GF-D8 (cell line): ENCODE data around the gene LFNG.

Source experiments
- DNase-seq: peaks from one replicate; lab custom pipeline; 2025; lab: John Stamatoyannopoulos, UW

The LFNG gene

GRCh38 chr7:2519119-2519930 lies at the start of gene LFNG:
Gene LFNG (plus strand): TSS chr7:2519774. CDS start chr7:2519862, 88 bp downstream.
- DNase-seq, result peak; percentile 77

GRCh38 chr7:2470204-2471021 lies 49.2 kb upstream of the LFNG start:
- DNase-seq, result no peak

- no peak for DNase-seq
These were observed 48.6 kb upstream of the LFNG start for GRCh38 chr7:2471022-2471329.

- no peak for DNase-seq
These were observed 48.2 kb upstream of the LFNG start for GRCh38 chr7:2471396-2471795.

- DNase-seq, result no peak
These were observed 46.8 kb upstream of the LFNG start for GRCh38 chr7:2472739-2473138.

- DNase-seq, result no peak
These were observed 45.9 kb upstream of the LFNG start for GRCh38 chr7:2473496-2474180.

- DNase-seq, result no peak
These were observed 45.4 kb upstream of the LFNG start for GRCh38 chr7:2474224-2474623.

- DNase-seq, result no peak
These were observed 44.5 kb upstream of the LFNG start for GRCh38 chr7:2474813-2475677.

GRCh38 chr7:2475678-2476015 lies 43.9 kb upstream of the LFNG start:
- no peak for DNase-seq

- DNase-seq, result no peak
These were observed 43.3 kb upstream of the LFNG start, which contains the start of gene GRIFIN for GRCh38 chr7:2476298-2476697. Gene GRIFIN (minus strand): TSS chr7:2476398. CDS start chr7:2476383, 15 bp downstream.

- no peak for DNase-seq
These were observed 42.7 kb upstream of the LFNG start for GRCh38 chr7:2476776-2477446.

- peak; percentile 76 for DNase-seq
These were observed 41.9 kb upstream of the LFNG start for GRCh38 chr7:2477447-2478398.

GRCh38 chr7:2478399-2478785 lies 41.2 kb upstream of the LFNG start:
- DNase-seq, result peak; percentile 47

- DNase-seq, result no peak
These were observed 40.8 kb upstream of the LFNG start for GRCh38 chr7:2478800-2479199.

- no peak for DNase-seq
These were observed 40.1 kb upstream of the LFNG start for GRCh38 chr7:2479276-2480069.

- no peak for DNase-seq
These were observed 39.5 kb upstream of the LFNG start for GRCh38 chr7:2480070-2480408.

- no peak for DNase-seq
These were observed 38.4 kb upstream of the LFNG start for GRCh38 chr7:2481195-2481594.

GRCh38 chr7:2482725-2483451 lies 36.7 kb upstream of the LFNG start:
- no peak for DNase-seq

- no peak for DNase-seq
These were observed 36.1 kb upstream of the LFNG start for GRCh38 chr7:2483494-2483893.
